H54 (cell line): ENCODE data around the gene FAM83E.
A peak's percentile ranks its signal among the peaks of the same experiment; 100 is the strongest.

Experiments used
- DNase-seq: peaks from one replicate; pipeline ENCODE4 v3.0.0; 2011; ENCODE audit warnings: low spot score, mixed read lengths; ENCODE audit not compliant: insufficient read length
- FAIRE-seq: peaks from 3 replicates; lab custom pipeline; 2011; peaks lifted over from hg19 to GRCh38; lab: Jason Lieb, UNC
- POLR2A ChIP-seq: IDR thresholded peaks from 2 replicates; pipeline ENCODE4 v1.6.1; 2011; ENCODE audit warnings: low read depth, mild to moderate bottlenecking, low read length

The FAM83E gene

GRCh38 chr19:48617146-48617937, 2.5 kb upstream of the FAM83E start:
- DNase-seq (no peak), FAIRE-seq (no peak)
- no peak for TF ChIP-seq POLR2A

- no peak for FAIRE-seq
- DNase-seq = no peak
- TF ChIP-seq POLR2A = no peak
These were observed 1.7 kb upstream of the FAM83E start for GRCh38 chr19:48616491-48617056.

- DNase-seq = no peak
- FAIRE-seq = no peak
- TF ChIP-seq POLR2A = no peak
These were observed 1.2 kb upstream of the FAM83E start for GRCh38 chr19:48616041-48616436.

GRCh38 chr19:48615231-48616040, 560 bp upstream of the FAM83E start:
- no peak for TF ChIP-seq POLR2A
- FAIRE-seq = no peak
- no peak for DNase-seq

GRCh38 chr19:48613852-48614435, 932 bp downstream of the FAM83E start:
- no peak for FAIRE-seq
- no peak for DNase-seq
- no peak for TF ChIP-seq POLR2A

GRCh38 chr19:48613024-48613851, 1.6 kb downstream of the FAM83E start:
- FAIRE-seq = no peak
- TF ChIP-seq POLR2A = no peak
- no peak for DNase-seq

GRCh38 chr19:48611872-48612271, 3.0 kb downstream of the FAM83E start:
- DNase-seq (no peak), FAIRE-seq (no peak)
- TF ChIP-seq POLR2A = no peak

- DNase-seq (no peak), FAIRE-seq (no peak)
- no peak for TF ChIP-seq POLR2A
These were observed 5.2 kb downstream of the FAM83E start for GRCh38 chr19:48609571-48610108.

GRCh38 chr19:48608798-48609263, 6.0 kb downstream of the FAM83E start:
- FAIRE-seq (no peak), DNase-seq (peak; percentile 62)
- no peak for TF ChIP-seq POLR2A

GRCh38 chr19:48607359-48607755, 7.5 kb downstream of the FAM83E start:
- TF ChIP-seq POLR2A = no peak
- FAIRE-seq = no peak
- DNase-seq = no peak

GRCh38 chr19:48606463-48607358, 8.2 kb downstream of the FAM83E start, which contains the start of gene SPACA4:
TSS of gene SPACA4 (plus strand) at chr19:48606742. CDS start at chr19:48606979, 237 bp downstream.
- FAIRE-seq (no peak), DNase-seq (no peak)
- no peak for TF ChIP-seq POLR2A

GRCh38 chr19:48603850-48604249, 11.0 kb downstream of the FAM83E start:
- FAIRE-seq = no peak
- no peak for DNase-seq

More at GRCh38 chr19:48603850-48604249, 11.0 kb downstream of the FAM83E start:
- no peak for TF ChIP-seq POLR2A
